WTC11 (cell line): ENCODE data around the gene TRIM66. TPM values are rescaled to one million over a fixed set of nuclear protein-coding genes. Genes with fewer than 3 reads are reported as not detected.

Experiments
- ATAC-seq: fragments of 200-7000 bp; cut with Tn5 transposase; 2 replicates; pipeline ENCODE4 v1.10.0; 2021; ENCODE audit warnings: mild to moderate bottlenecking, moderate library complexity
- CTCF ChIA-PET: fragments of 300-600 bp; sonication (Branson Sonifier 250); formaldehyde crosslinking; loops from one replicate; lab custom pipeline; 2021; ENCODE audit warnings: antibody characterized with exemption; lab: Charles Lee
- POLR2A ChIA-PET: fragments of 350-600 bp; sonication (Branson Sonifier 250); formaldehyde crosslinking; loops from one replicate; lab custom pipeline; 2021; ENCODE audit warnings: antibody characterized with exemption; lab: Charles Lee
- DNase-seq: peaks from one replicate; pipeline ENCODE4 v3.0.0; 2021; ENCODE audit warnings: low spot score
- H3K27ac Mint-ChIP-seq: 2 replicates; pipeline ENCODE4 v1.8.0; 2021; ENCODE audit warnings: mixed read lengths
- H3K27me3 Mint-ChIP-seq: 2 replicates; pipeline ENCODE4 v1.8.0; 2021; ENCODE audit warnings: low read depth, mild to moderate bottlenecking, moderate library complexity, mixed read lengths
- H3K36me3 Mint-ChIP-seq: 2 replicates; pipeline ENCODE4 v1.8.0; 2021; ENCODE audit warnings: mixed read lengths
- H3K4me1 Mint-ChIP-seq: 2 replicates; pipeline ENCODE4 v1.8.0; 2022; ENCODE audit warnings: mixed read lengths
- H3K4me3 Mint-ChIP-seq: 2 replicates; pipeline ENCODE4 v1.8.0; 2021; ENCODE audit warnings: mild to moderate bottlenecking, moderate library complexity, mixed read lengths
- H3K9me3 Mint-ChIP-seq: 2 replicates; pipeline ENCODE4 v1.8.0; 2021; ENCODE audit warnings: mixed read lengths
- NFYB ChIP-seq: sonication (generic); formaldehyde crosslinking; conservative IDR thresholded peaks from 2 replicates; pipeline ENCODE4 v1.8.0; 2022; ENCODE audit warnings: low read depth, missing genetic modification reagents
- NR3C1 ChIP-seq: sonication (generic); formaldehyde crosslinking; conservative IDR thresholded peaks from 2 replicates; pipeline ENCODE4 v1.8.1; 2023; ENCODE audit warnings: low read depth, mild to moderate bottlenecking, missing genetic modification reagents
- TCF7 ChIP-seq: sonication (generic); formaldehyde crosslinking; IDR thresholded peaks from 2 replicates; pipeline ENCODE4 v1.8.0; 2022; ENCODE audit warnings: mild to moderate bottlenecking, low read depth, missing genetic modification reagents, moderate library complexity
- TP53 ChIP-seq: sonication (generic); formaldehyde crosslinking; IDR thresholded peaks from 2 replicates; pipeline ENCODE4 v1.8.1; 2023; ENCODE audit warnings: mild to moderate bottlenecking, missing genetic modification reagents
- ZNF263 ChIP-seq: sonication (generic); formaldehyde crosslinking; IDR thresholded peaks from 2 replicates; pipeline ENCODE4 v1.8.1; 2022; ENCODE audit warnings: low read depth, mild to moderate bottlenecking, moderate library complexity, missing genetic modification reagents
- ZNF423 ChIP-seq: fragments of 250-450 bp; sonication (Bioruptor Pico); IDR thresholded peaks from 2 replicates; pipeline ENCODE4 v2.1.2; 2022; ENCODE audit warnings: mild to moderate bottlenecking, moderate library complexity
- total RNA-seq: library from RNA; stranded (reverse); gene quantifications from 3 replicates; pipeline ENCODE4 v1.2.3, GENCODE V29; 2021
- TF ChIP-seq, protein P1 (sequence below): sonication (generic); formaldehyde crosslinking; IDR thresholded peaks from 2 replicates; pipeline ENCODE4 v1.8.0; 2023; ENCODE audit warnings: mild to moderate bottlenecking, missing genetic modification reagents
- TF ChIP-seq, protein P2 (sequence below): sonication (generic); formaldehyde crosslinking; IDR thresholded peaks from 2 replicates; pipeline ENCODE4 v1.8.0; 2022; ENCODE audit warnings: mild to moderate bottlenecking, missing genetic modification reagents
- TF ChIP-seq, protein P3 (sequence below): sonication (generic); formaldehyde crosslinking; IDR thresholded peaks from 2 replicates; pipeline ENCODE4 v1.8.1; 2022; ENCODE audit warnings: low read depth, mild to moderate bottlenecking, moderate library complexity, missing genetic modification reagents, borderline replicate concordance

The TRIM66 gene
- total RNA-seq, 1 experiment from 2014 or later = 5.6 TPM

DNA sequence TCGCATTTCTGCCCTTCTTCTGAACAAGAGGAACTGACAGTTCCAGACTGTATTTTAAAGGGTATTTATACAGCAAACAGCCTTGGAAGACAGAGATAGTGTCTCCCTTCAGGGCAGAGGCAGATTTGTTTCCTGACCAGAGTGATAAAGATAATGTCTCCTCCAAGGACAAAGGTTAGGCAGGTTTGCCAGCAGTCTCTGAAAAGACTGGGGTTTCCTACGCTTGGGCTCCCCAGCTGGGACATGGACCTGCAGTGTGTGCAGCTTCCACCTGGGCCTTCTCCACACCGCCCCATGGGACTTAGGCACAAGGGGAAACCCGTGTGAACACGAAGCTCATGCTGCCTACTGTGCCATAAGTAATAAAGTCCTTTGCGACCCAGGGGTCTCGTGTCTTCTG, 42.2 kb upstream of the TRIM66 start (continued):
- TF ChIP-seq, protein P1, sequence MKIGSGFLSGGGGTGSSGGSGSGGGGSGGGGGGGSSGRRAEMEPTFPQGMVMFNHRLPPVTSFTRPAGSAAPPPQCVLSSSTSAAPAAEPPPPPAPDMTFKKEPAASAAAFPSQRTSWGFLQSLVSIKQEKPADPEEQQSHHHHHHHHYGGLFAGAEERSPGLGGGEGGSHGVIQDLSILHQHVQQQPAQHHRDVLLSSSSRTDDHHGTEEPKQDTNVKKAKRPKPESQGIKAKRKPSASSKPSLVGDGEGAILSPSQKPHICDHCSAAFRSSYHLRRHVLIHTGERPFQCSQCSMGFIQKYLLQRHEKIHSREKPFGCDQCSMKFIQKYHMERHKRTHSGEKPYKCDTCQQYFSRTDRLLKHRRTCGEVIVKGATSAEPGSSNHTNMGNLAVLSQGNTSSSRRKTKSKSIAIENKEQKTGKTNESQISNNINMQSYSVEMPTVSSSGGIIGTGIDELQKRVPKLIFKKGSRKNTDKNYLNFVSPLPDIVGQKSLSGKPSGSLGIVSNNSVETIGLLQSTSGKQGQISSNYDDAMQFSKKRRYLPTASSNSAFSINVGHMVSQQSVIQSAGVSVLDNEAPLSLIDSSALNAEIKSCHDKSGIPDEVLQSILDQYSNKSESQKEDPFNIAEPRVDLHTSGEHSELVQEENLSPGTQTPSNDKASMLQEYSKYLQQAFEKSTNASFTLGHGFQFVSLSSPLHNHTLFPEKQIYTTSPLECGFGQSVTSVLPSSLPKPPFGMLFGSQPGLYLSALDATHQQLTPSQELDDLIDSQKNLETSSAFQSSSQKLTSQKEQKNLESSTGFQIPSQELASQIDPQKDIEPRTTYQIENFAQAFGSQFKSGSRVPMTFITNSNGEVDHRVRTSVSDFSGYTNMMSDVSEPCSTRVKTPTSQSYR (CRISPR knock-in tag) = no peak
- TF ChIP-seq, protein P2, sequence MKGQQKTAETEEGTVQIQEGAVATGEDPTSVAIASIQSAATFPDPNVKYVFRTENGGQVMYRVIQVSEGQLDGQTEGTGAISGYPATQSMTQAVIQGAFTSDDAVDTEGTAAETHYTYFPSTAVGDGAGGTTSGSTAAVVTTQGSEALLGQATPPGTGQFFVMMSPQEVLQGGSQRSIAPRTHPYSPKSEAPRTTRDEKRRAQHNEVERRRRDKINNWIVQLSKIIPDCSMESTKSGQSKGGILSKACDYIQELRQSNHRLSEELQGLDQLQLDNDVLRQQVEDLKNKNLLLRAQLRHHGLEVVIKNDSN (CRISPR knock-in tag) = no peak
- no peak for TF ChIP-seq NR3C1 (CRISPR knock-in tag)

DNA sequence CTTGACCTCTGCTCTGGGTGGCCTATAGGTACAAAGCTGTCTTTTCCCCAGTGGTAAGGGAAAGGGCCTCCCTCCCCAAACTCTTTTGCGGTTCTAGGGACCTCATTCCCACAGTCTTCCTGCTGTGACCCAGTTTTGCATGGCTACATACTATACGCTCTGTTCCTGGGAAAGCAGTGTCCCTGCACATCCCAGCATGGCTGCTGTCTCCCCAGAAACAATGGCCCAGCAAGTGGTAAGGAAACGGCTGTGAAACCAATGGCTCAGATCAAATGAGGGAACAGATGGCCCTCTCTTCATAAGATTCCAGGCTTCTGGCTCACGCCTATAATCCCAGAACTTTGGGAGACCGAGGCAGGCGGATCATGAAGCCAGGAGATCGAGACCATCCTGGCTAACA, 41.2 kb upstream of the TRIM66 start:
- ATAC-seq (peak; percentile 19; the same call in 1 of the 2 replicates), DNase-seq (no peak)
- Mint-ChIP-seq H3K4me1 (peaks cover 43% of the 10 kb centered on the region), H3K36me3 (no peaks in the 10 kb centered on the region), H3K9me3 (no peaks in the 10 kb centered on the region), H3K27me3 (no peaks in the 10 kb centered on the region), H3K27ac (0 out of 2 replicates have a peak overlapping the region, but pooled peaks have one; percentile 23), H3K4me3 (no peak overlapping the region)
- POLR2A ChIA-PET = no interaction called here
- TF ChIP-seq ZNF423 (CRISPR knock-in tag) = 0 out of 2 replicates have a peak, but pooled peaks have one; percentile 41
- TF ChIP-seq TCF7 (CRISPR knock-in tag) = no peak
- CTCF ChIA-PET = no interaction called here

DNA sequence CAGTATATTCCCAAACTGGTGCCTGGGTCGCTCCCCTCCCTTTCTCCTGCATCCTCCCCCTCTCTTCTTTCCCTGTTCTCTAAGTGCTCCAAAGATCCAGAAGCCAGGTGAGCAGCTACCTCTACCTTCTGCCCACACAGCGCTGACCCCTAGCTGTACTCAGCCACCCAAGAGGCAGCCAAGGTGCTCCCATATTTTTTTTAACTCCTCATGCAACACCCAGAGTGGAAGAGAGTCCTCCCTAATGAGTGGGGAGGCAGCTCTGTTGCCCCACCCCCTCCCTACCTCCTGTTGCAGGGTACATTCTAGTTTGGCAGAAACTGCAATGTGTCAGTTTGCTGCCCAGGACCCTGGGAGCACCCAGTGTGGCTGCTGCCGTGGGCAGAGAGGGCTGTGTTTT, 40.3 kb upstream of the TRIM66 start:
- CTCF ChIA-PET = interaction anchor here (0.9 kb wide), 1 partner anchor 77 kb away, joined by 3 read pairs; no protein-coding TSS in a partner anchor
- POLR2A ChIA-PET = no interaction called here
- TF ChIP-seq ZNF263 (peak; percentile 31; the same call in 1 of the 2 replicates), TP53 (CRISPR knock-in tag) (no peak)
- no peaks in the 10 kb centered on the region for H3K36me3 Mint-ChIP-seq
- no peak overlapping the region for H3K4me3 Mint-ChIP-seq
- no peak for DNase-seq
- peaks cover 51% of the 10 kb centered on the region for H3K4me1 Mint-ChIP-seq
- H3K27me3 Mint-ChIP-seq = no peaks in the 10 kb centered on the region
- H3K27ac Mint-ChIP-seq = peak overlapping the region; percentile 68
- ATAC-seq = no peak
- H3K9me3 Mint-ChIP-seq = no peaks in the 10 kb centered on the region

DNA sequence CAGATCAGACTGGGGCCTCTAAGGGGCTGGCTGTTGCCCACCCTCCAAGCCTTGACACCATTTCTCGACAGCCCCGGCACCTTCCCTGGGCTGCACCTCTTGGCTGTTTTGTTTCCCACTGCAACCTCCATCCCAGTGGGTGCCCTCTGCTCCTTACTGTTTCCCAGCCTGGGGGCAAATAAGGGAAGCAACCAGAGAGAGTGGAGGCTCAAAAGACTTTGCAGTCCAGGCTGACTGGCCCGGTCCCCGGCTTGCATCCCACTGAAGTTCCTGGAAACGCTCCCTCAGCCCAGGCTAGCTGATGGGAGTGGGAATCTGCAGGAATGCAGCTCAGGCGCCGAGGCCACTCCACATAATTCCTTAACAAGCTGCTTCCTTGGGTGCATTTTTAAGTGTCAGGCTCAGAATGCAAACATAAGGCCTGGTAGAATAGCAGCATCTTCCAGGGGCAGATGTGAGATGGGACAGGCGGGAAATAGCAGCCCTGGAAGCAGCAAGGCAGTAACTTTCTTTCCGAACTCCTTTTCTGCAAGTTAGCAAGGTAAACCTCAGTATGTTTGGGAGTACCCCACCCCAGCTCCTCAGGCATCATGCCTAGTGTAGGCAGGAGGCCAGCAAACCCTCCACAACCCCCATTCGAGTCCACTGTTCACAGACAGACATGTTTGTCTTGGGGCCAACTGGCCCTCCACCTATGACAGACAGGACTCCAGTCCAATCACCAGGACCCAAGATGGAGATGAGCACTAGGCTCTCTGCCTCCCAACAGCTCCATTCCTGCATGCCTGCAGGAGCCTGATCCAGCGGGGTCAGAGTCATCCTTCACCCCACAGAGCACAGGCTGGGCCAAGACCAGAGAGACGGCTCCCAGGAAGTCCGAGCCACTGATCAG, 39.4 kb upstream of the TRIM66 start:
- Mint-ChIP-seq H3K4me1 (peaks cover 57% of the 10 kb centered on the region), H3K36me3 (peaks cover 8% of the 10 kb centered on the region; the same call in 1 of the 2 replicates), H3K9me3 (no peaks in the 10 kb centered on the region), H3K4me3 (no peak overlapping the region), H3K27me3 (no peaks in the 10 kb centered on the region), H3K27ac (peak overlapping the region; percentile 89)
- ATAC-seq (peak; percentile 27), DNase-seq (no peak)
- POLR2A ChIA-PET = no interaction called here
- TF ChIP-seq NFYB (CRISPR knock-in tag) = 0 out of 2 replicates have a peak, but pooled peaks have one; percentile 35
- TF ChIP-seq, protein P3, sequence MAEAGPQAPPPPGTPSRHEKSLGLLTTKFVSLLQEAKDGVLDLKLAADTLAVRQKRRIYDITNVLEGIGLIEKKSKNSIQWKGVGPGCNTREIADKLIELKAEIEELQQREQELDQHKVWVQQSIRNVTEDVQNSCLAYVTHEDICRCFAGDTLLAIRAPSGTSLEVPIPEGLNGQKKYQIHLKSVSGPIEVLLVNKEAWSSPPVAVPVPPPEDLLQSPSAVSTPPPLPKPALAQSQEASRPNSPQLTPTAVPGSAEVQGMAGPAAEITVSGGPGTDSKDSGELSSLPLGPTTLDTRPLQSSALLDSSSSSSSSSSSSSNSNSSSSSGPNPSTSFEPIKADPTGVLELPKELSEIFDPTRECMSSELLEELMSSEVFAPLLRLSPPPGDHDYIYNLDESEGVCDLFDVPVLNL (CRISPR knock-in tag) = no peak
- CTCF ChIA-PET = interaction anchor here (0.6 to 1.9 kb wide), 3 partner anchors 9 to 110 kb away, joined by 3 to 6 read pairs (median 3); no protein-coding TSS in a partner anchor
